ENCODE data around the gene PAFAH1B2.

DNA sequence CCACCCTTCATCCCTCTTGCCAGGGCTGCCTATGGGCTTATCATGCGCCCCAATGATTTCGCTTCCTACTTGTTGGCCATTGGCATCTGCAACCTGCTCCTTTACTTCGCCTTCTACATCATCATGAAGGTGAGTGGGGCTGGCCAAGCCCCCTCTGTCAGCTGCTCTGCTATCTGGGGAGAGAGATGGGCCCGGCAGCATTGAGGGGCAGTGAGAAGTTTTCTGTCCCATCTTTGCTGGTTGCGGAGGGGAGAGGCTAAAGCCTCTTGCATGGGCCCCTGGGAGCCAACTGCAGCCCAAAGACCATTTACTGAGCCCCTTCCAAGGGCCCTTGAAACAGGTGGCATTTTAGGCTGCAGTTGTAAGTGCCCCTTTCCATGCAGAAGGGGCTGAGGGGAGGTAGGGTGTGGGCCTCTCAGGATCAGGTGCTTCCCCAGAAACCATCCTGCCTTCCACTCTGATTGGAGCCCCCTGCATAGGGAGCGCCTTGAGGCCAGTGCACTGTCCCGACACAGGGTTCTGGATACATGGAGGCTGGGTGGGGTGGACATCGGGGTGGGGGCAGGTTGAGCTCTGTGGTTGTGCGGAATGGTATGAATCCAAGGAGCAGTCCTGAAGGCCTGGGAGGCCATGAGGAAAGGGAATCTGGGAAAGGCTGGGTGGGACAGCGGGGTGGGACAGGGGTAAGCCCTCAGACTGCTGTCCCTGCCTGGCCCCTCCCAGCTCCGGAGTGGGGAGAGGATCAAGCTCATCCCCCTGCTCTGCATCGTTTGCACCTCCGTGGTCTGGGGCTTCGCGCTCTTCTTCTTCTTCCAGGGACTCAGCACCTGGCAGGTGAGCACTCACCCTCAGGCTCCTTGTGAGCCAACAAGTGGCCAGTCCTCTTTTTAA lies 49.3 kb downstream of the PAFAH1B2 start:
- TF ChIP-seq CTCF (IDR thresholded peaks at IDR 0.05) = no peak
- no peak for TF ChIP-seq POLR2A (IDR thresholded peaks at IDR 0.05)

Data from esophagus squamous epithelium (tissue), 4 donors.